Activated naive CD4-positive, alpha-beta T cell treated with anti-CD3 and anti-CD28 coated beads for 36 hours (primary cell): ENCODE data around the gene UEVLD. TPM values are rescaled to one million over a fixed set of nuclear protein-coding genes. Genes with fewer than 3 reads are reported as not detected.
A peak's percentile ranks its signal among the peaks of the same experiment; 100 is the strongest.

Source experiments
- CTCF ChIA-PET: fragments of 350-600 bp; sonication (Branson Sonifier 250); formaldehyde crosslinking; loops from one replicate; lab custom pipeline; 2021; ENCODE audit warnings: antibody characterized with exemption; lab: Charles Lee
- DNase-seq: peaks from one replicate; pipeline ENCODE4 v3.0.0-alpha.2; 2020
- H3K27ac Mint-ChIP-seq: one replicate; pipeline ENCODE4 v1.8.0; 2021; ENCODE audit warnings: mild to moderate bottlenecking, mixed read lengths
- H3K27me3 Mint-ChIP-seq: one replicate; pipeline ENCODE4 v1.8.0; 2021; ENCODE audit warnings: low read depth, mixed read lengths
- H3K36me3 Mint-ChIP-seq: one replicate; pipeline ENCODE4 v1.8.0; 2021; ENCODE audit warnings: low read depth, mixed read lengths
- H3K4me1 Mint-ChIP-seq: one replicate; pipeline ENCODE4 v1.8.0; 2021; ENCODE audit warnings: low read depth, mixed read lengths
- H3K4me3 Mint-ChIP-seq: one replicate; pipeline ENCODE4 v1.8.0; 2021; ENCODE audit warnings: mild to moderate bottlenecking, moderate library complexity, mixed read lengths
- H3K9me3 Mint-ChIP-seq: one replicate; pipeline ENCODE4 v1.8.0; 2021; ENCODE audit warnings: mixed read lengths
- intact Hi-C: fragments of 100-400 bp; cut with micrococcal nuclease; formaldehyde crosslinking; loops from one replicate; pipeline ENCODE4 v1.15.1; 2023
- total RNA-seq, 2 experiments: library from RNA; stranded (reverse); gene quantifications; one replicate each; pipeline ENCODE4 v1.2.3, GENCODE V29; 2021

Gene UEVLD
- total RNA-seq, 2 experiments from 2014 or later = 8.9 to 9.2 TPM

- Mint-ChIP-seq H3K27ac (no peak overlapping the region), H3K9me3 (no peaks in the 10 kb centered on the region), H3K4me3 (peak overlapping the region; percentile 28), H3K27me3 (no peaks in the 10 kb centered on the region), H3K4me1 (peaks cover 6% of the 10 kb centered on the region), H3K36me3 (peaks cover 3% of the 10 kb centered on the region)
- CTCF ChIA-PET = interaction anchor here (0.6 to 1.2 kb wide), 3 partner anchors 73 to 218 kb away, joined by 3 read pairs; no protein-coding TSS in a partner anchor
- intact Hi-C loops = no loop called here
- peak; percentile 28 for DNase-seq
Measured at GRCh38 chr11:18578975-18579598, 9.4 kb downstream of the UEVLD start.

- H3K27ac Mint-ChIP-seq = no peak overlapping the region
- intact Hi-C loops = no loop called here
Measured at GRCh38 chr11:18575361-18575760, 13.2 kb downstream of the UEVLD start.

GRCh38 chr11:18567081-18567480 lies 21.5 kb downstream of the UEVLD start:
- H3K36me3 Mint-ChIP-seq = peaks cover 6% of the 10 kb centered on the region
- H3K4me3 Mint-ChIP-seq = no peak overlapping the region
- intact Hi-C loops = no loop called here
- no peaks in the 10 kb centered on the region for H3K27me3 Mint-ChIP-seq
- no peaks in the 10 kb centered on the region for H3K4me1 Mint-ChIP-seq
- H3K27ac Mint-ChIP-seq = no peak overlapping the region
- H3K9me3 Mint-ChIP-seq = no peaks in the 10 kb centered on the region
- CTCF ChIA-PET = no interaction called here
- no peak for DNase-seq

More at GRCh38 chr11:18575361-18575760, 13.2 kb downstream of the UEVLD start:
- Mint-ChIP-seq H3K4me3 (no peak overlapping the region), H3K36me3 (peaks cover 10% of the 10 kb centered on the region), H3K4me1 (peaks cover 6% of the 10 kb centered on the region), H3K27me3 (no peaks in the 10 kb centered on the region), H3K9me3 (no peaks in the 10 kb centered on the region)
- no peak for DNase-seq
- CTCF ChIA-PET = no interaction called here

- no peak overlapping the region for H3K4me3 Mint-ChIP-seq
- CTCF ChIA-PET = interaction anchor here (0.9 kb wide), 1 partner anchor 323 kb away, joined by 3 read pairs; no protein-coding TSS in a partner anchor
- no peak overlapping the region for H3K27ac Mint-ChIP-seq
- H3K36me3 Mint-ChIP-seq = peaks cover 7% of the 10 kb centered on the region
- H3K27me3 Mint-ChIP-seq = no peaks in the 10 kb centered on the region
- H3K4me1 Mint-ChIP-seq = no peaks in the 10 kb centered on the region
- DNase-seq = no peak
- no peaks in the 10 kb centered on the region for H3K9me3 Mint-ChIP-seq
- intact Hi-C loops = no loop called here
Measured at GRCh38 chr11:18566406-18566805, 22.1 kb downstream of the UEVLD start.

GRCh38 chr11:18564149-18564548 lies 24.4 kb downstream of the UEVLD start:
- no peak for DNase-seq
- Mint-ChIP-seq H3K4me1 (no peaks in the 10 kb centered on the region), H3K36me3 (peaks cover 3% of the 10 kb centered on the region), H3K4me3 (no peak overlapping the region), H3K27me3 (no peaks in the 10 kb centered on the region), H3K9me3 (no peaks in the 10 kb centered on the region), H3K27ac (no peak overlapping the region)
- CTCF ChIA-PET = interaction anchor here (0.7 to 1.2 kb wide), 4 partner anchors 24 to 997 kb away, joined by 3 to 6 read pairs (median 4); no protein-coding TSS in a partner anchor
- intact Hi-C loops = no loop called here

- H3K4me3 Mint-ChIP-seq = no peak overlapping the region
- no peaks in the 10 kb centered on the region for H3K4me1 Mint-ChIP-seq
- H3K27me3 Mint-ChIP-seq = no peaks in the 10 kb centered on the region
- peaks cover 4% of the 10 kb centered on the region for H3K36me3 Mint-ChIP-seq
- no peak overlapping the region for H3K27ac Mint-ChIP-seq
- CTCF ChIA-PET = no interaction called here
- DNase-seq = no peak
- H3K9me3 Mint-ChIP-seq = no peaks in the 10 kb centered on the region
- intact Hi-C loops = no loop called here
Measured at GRCh38 chr11:18563090-18563730, 25.3 kb downstream of the UEVLD start.

GRCh38 chr11:18548001-18548400 lies 40.5 kb downstream of the UEVLD start:
- Mint-ChIP-seq H3K9me3 (no peaks in the 10 kb centered on the region), H3K27ac (no peak overlapping the region), H3K36me3 (peaks cover 7% of the 10 kb centered on the region), H3K4me1 (no peaks in the 10 kb centered on the region), H3K27me3 (no peaks in the 10 kb centered on the region), H3K4me3 (no peak overlapping the region)
- intact Hi-C loops = no loop called here
- CTCF ChIA-PET = no interaction called here
- no peak for DNase-seq

GRCh38 chr11:18540207-18541009 lies 48.1 kb downstream of the UEVLD start:
- intact Hi-C loops = loop anchor here (1.0 to 5.0 kb wide), 8 partner anchors 92 to 425 kb away; partner anchors contain the start of gene SPTY2D1

GRCh38 chr11:18536209-18536608 lies 52.3 kb downstream of the UEVLD start:
- no peak overlapping the region for H3K4me3 Mint-ChIP-seq
- H3K9me3 Mint-ChIP-seq = no peaks in the 10 kb centered on the region
- peaks cover 7% of the 10 kb centered on the region for H3K4me1 Mint-ChIP-seq
- H3K36me3 Mint-ChIP-seq = no peaks in the 10 kb centered on the region
- intact Hi-C loops = no loop called here
- H3K27ac Mint-ChIP-seq = no peak overlapping the region
- H3K27me3 Mint-ChIP-seq = no peaks in the 10 kb centered on the region
- no peak for DNase-seq
- CTCF ChIA-PET = interaction anchor here (0.5 to 1.2 kb wide), 4 partner anchors 91 to 430 kb away, joined by 3 to 4 read pairs (median 3); no protein-coding TSS in a partner anchor

More at GRCh38 chr11:18540207-18541009, 48.1 kb downstream of the UEVLD start:
- H3K36me3 Mint-ChIP-seq = peaks cover 7% of the 10 kb centered on the region
- peaks cover 6% of the 10 kb centered on the region for H3K4me1 Mint-ChIP-seq
- H3K4me3 Mint-ChIP-seq = no peak overlapping the region
- H3K27me3 Mint-ChIP-seq = no peaks in the 10 kb centered on the region
- H3K27ac Mint-ChIP-seq = no peak overlapping the region
- CTCF ChIA-PET = interaction anchor here (0.7 to 3.6 kb wide), 23 partner anchors 10 to 297 kb away, joined by 3 to 32 read pairs (median 4); partner anchors contain the start of gene TSG101
- no peak for DNase-seq
- H3K9me3 Mint-ChIP-seq = no peaks in the 10 kb centered on the region

- Mint-ChIP-seq H3K36me3 (no peaks in the 10 kb centered on the region), H3K9me3 (no peaks in the 10 kb centered on the region), H3K27ac (no peak overlapping the region), H3K4me3 (no peak overlapping the region), H3K4me1 (peaks cover 7% of the 10 kb centered on the region), H3K27me3 (no peaks in the 10 kb centered on the region)
- intact Hi-C loops = no loop called here
- CTCF ChIA-PET = interaction anchor here (0.9 kb wide), 1 partner anchor 230 kb away, joined by 4 read pairs; no protein-coding TSS in a partner anchor
- DNase-seq = no peak
Measured at GRCh38 chr11:18534245-18534644, 54.3 kb downstream of the UEVLD start.

GRCh38 chr11:18533365-18533764 lies 55.2 kb downstream of the UEVLD start:
- H3K9me3 Mint-ChIP-seq = no peaks in the 10 kb centered on the region
- CTCF ChIA-PET = interaction anchor here (0.6 to 0.9 kb wide), 3 partner anchors 118 to 231 kb away, joined by 3 to 4 read pairs (median 3); no protein-coding TSS in a partner anchor
- H3K27me3 Mint-ChIP-seq = no peaks in the 10 kb centered on the region
- H3K36me3 Mint-ChIP-seq = peaks cover 2% of the 10 kb centered on the region
- DNase-seq = no peak
- intact Hi-C loops = no loop called here
- H3K27ac Mint-ChIP-seq = no peak overlapping the region
- peaks cover 12% of the 10 kb centered on the region for H3K4me1 Mint-ChIP-seq
- no peak overlapping the region for H3K4me3 Mint-ChIP-seq

- no peaks in the 10 kb centered on the region for H3K27me3 Mint-ChIP-seq
- CTCF ChIA-PET = interaction anchor here (0.7 to 1.4 kb wide), 4 partner anchors 12 to 412 kb away, joined by 3 to 4 read pairs (median 4); no protein-coding TSS in a partner anchor
- no peak for DNase-seq
- H3K9me3 Mint-ChIP-seq = no peaks in the 10 kb centered on the region
- peak overlapping the region; percentile 100 for H3K4me3 Mint-ChIP-seq
- H3K36me3 Mint-ChIP-seq = peaks cover 8% of the 10 kb centered on the region
- peak overlapping the region; percentile 100 for H3K27ac Mint-ChIP-seq
- intact Hi-C loops = loop anchor here (1.0 to 5.0 kb wide), 6 partner anchors 59 to 421 kb away; partner anchors contain the start of gene SAAL1
- peaks cover 37% of the 10 kb centered on the region for H3K4me1 Mint-ChIP-seq
Measured at GRCh38 chr11:18527512-18527911, 61.0 kb downstream of the UEVLD start.
